Ecto neural progenitor cell (in vitro differentiated cells): ENCODE results near the gene NGLY1.

ENCODE experiments used
- DNase-seq: peaks from one replicate; pipeline ENCODE4 v3.0.0-alpha.2; 2018; ENCODE audit warnings: low spot score

NGLY1 gene

GRCh38 chr3:25707268-25707926 lies 75.8 kb downstream of the NGLY1 start:
- no peak for DNase-seq

DNA sequence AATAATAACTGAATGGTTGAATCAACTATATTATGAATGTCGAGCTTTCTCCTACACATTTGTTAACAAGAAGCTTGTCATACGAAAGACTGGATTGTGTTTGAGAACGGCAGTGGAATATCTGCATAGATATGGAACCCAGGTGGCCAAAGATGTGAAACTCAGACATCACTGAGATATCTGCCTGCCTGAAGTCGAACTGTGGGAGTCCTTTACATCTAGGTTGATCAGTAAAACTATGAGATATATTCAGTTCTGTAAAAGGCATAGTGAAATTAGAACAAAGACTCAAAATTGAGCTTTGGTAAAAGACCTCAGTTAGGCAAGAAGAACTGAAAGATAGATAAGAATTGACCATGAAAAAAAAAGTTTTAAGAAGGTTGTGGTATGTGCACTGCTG lies 77.0 kb downstream of the NGLY1 start:
- DNase-seq, result no peak

GRCh38 chr3:25697553-25697952 lies 85.7 kb downstream of the NGLY1 start:
- no peak for DNase-seq

DNA sequence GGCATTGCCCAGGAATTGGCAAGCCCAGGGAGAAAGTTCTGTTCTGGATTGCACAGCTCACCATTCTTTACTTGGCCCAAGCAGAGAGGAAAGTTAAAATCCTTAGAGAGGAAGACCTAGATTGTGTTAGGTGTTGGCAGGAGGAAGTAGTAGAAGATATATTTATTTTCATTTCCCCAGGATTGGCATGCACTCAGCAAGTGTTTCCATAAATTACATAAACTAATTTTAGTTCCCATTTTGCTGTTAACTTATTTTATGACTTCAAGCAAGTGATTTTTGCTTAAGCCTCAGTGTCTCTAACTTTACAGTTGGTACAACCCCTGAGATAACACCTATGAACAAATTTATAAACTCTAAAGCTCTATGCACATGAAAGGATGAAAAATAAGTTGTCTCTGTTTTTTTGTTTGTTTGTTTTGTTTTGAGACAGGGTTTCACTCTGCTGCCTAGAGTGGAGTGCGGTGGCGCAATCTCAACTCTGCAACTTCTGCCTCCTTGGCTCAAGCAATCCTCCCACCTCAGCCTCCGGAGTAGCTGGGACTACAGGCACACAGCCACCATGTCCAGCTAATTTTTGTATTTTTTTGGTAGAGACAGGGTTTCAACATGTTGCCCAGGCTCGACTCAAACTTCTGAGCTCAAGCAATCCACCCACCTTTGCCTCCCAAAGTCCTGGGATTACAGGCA lies 87.4 kb downstream of the NGLY1 start:
- no peak for DNase-seq

- DNase-seq, result no peak
Measured at GRCh38 chr3:25693238-25693637, 90.0 kb downstream of the NGLY1 start.

DNA sequence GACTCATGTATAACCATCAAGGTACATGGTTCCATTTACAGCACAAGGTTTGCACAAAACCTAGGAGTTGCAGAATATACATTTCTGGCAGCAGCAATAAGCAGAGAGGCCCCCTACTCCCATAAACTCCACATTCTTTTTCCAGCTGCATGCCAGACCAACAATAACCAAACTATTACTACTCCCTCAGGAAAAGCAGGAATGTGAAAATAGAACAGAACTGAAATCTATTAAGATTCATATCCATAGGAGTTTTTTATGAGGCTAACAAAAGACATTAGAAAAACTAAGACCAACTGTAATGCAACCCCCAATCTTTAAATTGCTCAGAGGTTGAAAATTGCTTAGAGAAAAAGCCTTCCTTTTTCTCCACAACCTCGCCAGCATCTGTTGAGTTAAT lies 90.9 kb downstream of the NGLY1 start:
- DNase-seq, result no peak

DNA sequence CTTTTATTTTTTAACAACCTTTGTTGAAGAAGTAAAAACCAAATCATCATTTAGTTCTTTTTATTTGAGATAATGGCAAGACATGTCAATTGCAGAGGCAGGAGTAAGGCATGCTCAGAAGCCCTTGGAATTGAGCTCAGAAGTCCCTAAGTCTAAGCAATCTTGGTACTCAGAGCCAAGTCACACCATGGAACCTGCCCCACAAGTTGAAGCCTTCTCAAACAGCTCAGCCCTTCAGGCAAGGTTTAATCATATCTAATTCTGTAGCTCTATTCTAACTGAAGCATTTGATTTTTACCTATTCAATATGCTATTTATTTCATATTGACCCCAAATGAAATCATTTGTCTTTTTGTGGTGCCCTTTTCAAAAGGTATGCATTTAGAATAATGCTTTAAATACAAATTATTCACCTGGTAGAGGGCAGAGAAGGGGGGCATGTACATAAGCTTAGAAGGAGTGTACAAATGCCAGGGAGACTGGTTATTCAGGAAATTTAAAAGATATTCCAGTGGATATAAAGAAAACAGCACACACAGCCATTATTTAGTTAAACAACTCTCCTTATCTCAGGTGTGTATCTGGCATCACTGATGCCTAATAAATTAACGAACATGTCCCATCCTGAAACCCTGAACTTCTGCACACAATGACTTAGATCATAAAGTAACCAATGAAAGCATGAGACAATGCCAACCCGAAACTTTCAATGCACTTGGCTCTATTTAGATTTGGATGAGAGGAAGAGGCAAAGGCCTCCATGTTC lies 92.3 kb downstream of the NGLY1 start:
- DNase-seq, result no peak

- no peak for DNase-seq
Measured at GRCh38 chr3:25689226-25689625, 94.0 kb downstream of the NGLY1 start.

DNA sequence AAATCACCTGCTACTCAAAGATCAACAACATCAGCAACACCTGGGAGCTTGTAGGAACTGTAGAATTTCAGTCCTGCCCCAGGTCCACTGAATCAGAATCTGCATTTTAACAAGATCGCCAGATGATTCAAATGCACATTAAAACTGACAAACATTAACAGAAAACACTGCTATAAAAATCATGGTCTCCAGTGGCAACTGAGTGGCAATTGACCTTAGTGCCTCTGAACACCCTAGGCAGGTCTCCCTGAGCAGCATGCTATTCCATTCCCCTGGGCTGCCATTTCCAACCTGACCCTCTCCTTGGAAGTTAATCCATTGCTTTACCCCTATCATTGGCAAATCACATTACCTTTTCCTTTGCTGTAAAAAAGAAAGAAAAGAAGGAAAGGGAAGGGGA lies 95.5 kb downstream of the NGLY1 start:
- DNase-seq, result no peak

DNA sequence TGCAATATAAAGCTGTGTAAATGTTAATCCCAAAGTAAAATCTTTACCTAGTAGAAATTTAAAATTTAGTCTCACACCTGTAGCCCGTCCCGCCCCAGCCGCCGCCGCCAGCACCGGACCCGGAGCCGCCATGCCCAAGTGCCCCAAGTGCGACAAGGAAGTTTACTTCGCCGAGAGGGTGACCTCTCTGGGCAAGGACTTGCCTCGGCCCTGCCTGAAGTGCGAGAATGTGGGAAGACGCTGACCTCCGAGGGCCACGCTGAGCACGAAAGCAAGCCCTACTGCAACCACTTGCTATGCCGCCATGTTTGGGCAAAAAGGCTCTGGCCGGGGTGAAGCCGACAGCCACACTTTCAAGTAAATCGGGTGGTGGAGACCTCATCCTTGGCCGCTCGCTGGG lies 96.5 kb downstream of the NGLY1 start:
- DNase-seq, result no peak

DNA sequence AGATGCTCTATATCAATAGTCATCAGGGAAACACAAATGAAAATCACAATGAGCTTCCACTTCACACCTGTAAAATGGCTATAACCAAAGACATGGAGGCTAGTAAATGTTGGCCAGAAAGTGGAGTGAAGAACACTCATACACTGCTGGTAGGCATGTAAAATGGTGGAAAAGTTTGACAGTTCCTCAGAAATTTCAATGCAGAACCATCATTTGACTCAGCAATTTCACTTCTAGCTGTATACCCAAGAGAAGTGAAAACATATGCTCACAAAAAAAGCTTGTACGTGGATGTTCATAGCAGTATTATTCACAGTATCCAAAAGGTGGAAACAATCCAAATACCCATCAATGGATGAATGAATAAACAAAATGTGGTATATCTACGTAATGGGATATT lies 99.4 kb downstream of the NGLY1 start:
- DNase-seq, result no peak

DNA sequence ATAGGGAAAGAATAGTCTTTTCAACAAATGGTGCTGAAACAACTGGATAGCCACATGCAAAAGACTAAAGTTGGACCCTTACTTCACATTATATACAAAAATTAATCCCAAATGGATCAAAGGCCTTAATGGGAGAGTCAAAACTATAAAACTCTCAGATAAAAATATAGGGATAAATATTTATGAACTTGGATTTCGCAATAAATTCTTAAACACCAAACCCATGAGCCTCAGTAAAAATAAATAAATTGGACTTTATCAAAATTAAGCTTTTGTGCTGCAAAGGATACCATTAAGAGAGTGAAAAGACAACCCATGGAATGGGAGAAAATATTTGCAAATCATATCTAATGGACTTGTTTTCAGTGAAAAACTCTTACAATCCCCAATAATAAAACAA lies 99.8 kb downstream of the NGLY1 start:
- no peak for DNase-seq

- DNase-seq, result no peak
Measured at GRCh38 chr3:25679642-25680302, 103.5 kb downstream of the NGLY1 start.

- DNase-seq, result no peak
Measured at GRCh38 chr3:25679166-25679565, 104.1 kb downstream of the NGLY1 start.

GRCh38 chr3:25678581-25678980 lies 104.7 kb downstream of the NGLY1 start:
- no peak for DNase-seq

DNA sequence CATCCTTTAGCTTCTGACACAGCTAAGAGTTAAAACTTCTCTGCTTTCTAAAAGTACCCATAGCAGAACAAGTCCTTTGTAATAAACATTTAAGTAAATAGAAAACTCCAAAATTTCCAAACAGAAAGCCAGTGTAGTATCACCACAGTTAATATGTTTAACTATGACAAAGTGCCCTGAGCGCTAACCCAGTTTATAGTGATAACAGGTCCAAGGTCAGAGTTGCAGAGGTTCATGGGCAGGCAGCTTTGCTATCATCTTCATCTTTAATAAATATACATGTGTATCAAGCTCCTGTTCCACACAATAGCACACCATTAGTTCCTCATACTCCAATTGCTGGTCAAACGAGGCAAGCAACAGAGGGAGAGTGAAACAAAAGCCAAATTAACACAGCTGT lies 106.1 kb downstream of the NGLY1 start:
- no peak for DNase-seq

- no peak for DNase-seq
Measured at GRCh38 chr3:25674670-25675069, 108.6 kb downstream of the NGLY1 start.

GRCh38 chr3:25673738-25674298 lies 109.4 kb downstream of the NGLY1 start:
- no peak for DNase-seq
